ENCODE measurements around the gene TOR3A. TPM values are rescaled to one million over a fixed set of nuclear protein-coding genes. Genes with fewer than 3 reads are reported as not detected.
"Not testable (repeated sequence)": the region's sequence is repeated elsewhere in the genome, so short reads cannot be mapped to it uniquely, and the experiment has no call there.

TOR3A gene, protein sequence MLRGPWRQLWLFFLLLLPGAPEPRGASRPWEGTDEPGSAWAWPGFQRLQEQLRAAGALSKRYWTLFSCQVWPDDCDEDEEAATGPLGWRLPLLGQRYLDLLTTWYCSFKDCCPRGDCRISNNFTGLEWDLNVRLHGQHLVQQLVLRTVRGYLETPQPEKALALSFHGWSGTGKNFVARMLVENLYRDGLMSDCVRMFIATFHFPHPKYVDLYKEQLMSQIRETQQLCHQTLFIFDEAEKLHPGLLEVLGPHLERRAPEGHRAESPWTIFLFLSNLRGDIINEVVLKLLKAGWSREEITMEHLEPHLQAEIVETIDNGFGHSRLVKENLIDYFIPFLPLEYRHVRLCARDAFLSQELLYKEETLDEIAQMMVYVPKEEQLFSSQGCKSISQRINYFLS
- 10 to 100 TPM; 52.4 to 56.1 TPM for total RNA-seq

DNA sequence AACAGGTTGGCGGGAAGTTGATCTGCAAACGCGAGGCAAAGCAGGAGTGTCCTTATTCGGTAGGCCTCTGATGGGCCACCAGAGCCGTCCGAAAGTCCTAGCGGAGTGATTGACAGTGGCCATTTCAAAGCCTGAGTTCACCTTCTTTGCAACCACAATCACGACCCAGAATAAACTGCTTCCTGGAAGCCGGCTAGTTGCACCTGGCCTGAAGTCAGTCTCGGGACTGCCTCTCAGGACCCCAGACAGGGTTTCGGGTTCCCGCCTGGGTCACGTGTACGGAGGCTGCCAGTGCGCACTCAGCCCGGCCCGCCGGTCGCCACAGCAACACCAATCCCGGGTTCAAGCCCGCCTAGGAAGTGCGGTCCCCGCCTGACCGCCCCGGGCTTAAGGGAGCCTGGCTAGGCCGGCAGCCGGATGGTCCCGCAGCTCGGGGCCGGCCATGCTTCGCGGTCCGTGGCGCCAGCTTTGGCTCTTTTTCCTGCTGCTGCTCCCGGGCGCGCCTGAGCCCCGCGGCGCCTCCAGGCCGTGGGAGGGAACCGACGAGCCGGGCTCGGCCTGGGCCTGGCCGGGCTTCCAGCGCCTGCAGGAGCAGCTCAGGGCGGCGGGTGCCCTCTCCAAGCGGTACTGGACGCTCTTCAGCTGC is at the start of gene TOR3A:
Gene TOR3A, plus strand, starts transcription at position 384 of the 646 bp plus-strand sequence. Its CDS starts 59 bp downstream, at position 443.
- no peaks in the 10 kb centered on the region for H3K27me3 Mint-ChIP-seq
- peak within 1 kb of the TSS; percentile 99 for H3K4me3 Mint-ChIP-seq
- ATAC-seq: peak; percentile 88
- no peaks in the 10 kb centered on the region for H3K9me3 Mint-ChIP-seq (ENCODE audit: low read depth)
- H3K4me1 Mint-ChIP-seq: peaks cover 34% of the 10 kb centered on the region
- CTCF ChIA-PET: interaction anchor here (1.3 to 6.1 kb wide), 4 partner anchors 37 to 287 kb away, joined by 3 to 52 read pairs (median 17); partner anchors contain the start of genes AXDND1 and SOAT1
- peak within 1 kb of the TSS; percentile 96 for H3K27ac Mint-ChIP-seq
- peak; percentile 93 for DNase-seq
- H3K36me3 Mint-ChIP-seq: peaks cover 11% of the 10 kb centered on the region

DNA sequence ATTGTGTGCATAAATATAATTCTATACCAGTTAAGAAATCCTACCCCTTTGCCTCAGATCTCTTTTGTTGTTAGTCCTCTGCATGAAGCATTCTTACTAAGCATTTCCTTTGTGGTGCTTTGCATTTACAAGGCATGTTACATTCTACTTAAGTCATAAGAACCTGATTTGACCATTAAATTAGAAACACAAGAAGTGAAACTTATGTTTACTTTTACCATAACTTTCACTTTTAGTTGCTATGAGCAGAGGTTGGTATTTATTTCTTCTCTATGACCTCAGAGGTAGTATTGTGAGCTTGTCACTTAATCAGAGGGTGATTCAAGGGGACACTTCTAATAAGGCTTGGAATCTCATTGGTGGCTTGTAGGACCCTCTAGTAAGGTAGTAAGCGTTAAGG is 47.1 kb upstream of the TOR3A start:
- peak overlapping the region; percentile 66 for H3K27ac Mint-ChIP-seq
- no peaks in the 10 kb centered on the region for H3K9me3 Mint-ChIP-seq (ENCODE audit: low read depth)
- CTCF ChIA-PET: interaction anchor here (1.0 kb wide), 1 partner anchor 86 kb away, joined by 3 read pairs; no protein-coding TSS in a partner anchor
- no peak overlapping the region for H3K4me3 Mint-ChIP-seq
- H3K4me1 Mint-ChIP-seq: peaks cover 80% of the 10 kb centered on the region
- ATAC-seq: peak; percentile 77
- no peaks in the 10 kb centered on the region for H3K27me3 Mint-ChIP-seq
- peaks cover 1% of the 10 kb centered on the region for H3K36me3 Mint-ChIP-seq
- no peak for DNase-seq

GRCh38 chr1:179036844-179037465 is 44.9 kb upstream of the TOR3A start:
- Mint-ChIP-seq H3K9me3 (ENCODE audit: low read depth) (no peaks in the 10 kb centered on the region), H3K27me3 (no peaks in the 10 kb centered on the region), H3K36me3 (peaks cover 3% of the 10 kb centered on the region), H3K4me3 (peak overlapping the region; percentile 5), H3K27ac (peak overlapping the region; percentile 12), H3K4me1 (peaks cover 59% of the 10 kb centered on the region)
- peak; percentile 68 for DNase-seq
- ATAC-seq: peak; percentile 78
- CTCF ChIA-PET: interaction anchor here (1.3 kb wide), 1 partner anchor 495 kb away, joined by 3 read pairs; no protein-coding TSS in a partner anchor

DNA sequence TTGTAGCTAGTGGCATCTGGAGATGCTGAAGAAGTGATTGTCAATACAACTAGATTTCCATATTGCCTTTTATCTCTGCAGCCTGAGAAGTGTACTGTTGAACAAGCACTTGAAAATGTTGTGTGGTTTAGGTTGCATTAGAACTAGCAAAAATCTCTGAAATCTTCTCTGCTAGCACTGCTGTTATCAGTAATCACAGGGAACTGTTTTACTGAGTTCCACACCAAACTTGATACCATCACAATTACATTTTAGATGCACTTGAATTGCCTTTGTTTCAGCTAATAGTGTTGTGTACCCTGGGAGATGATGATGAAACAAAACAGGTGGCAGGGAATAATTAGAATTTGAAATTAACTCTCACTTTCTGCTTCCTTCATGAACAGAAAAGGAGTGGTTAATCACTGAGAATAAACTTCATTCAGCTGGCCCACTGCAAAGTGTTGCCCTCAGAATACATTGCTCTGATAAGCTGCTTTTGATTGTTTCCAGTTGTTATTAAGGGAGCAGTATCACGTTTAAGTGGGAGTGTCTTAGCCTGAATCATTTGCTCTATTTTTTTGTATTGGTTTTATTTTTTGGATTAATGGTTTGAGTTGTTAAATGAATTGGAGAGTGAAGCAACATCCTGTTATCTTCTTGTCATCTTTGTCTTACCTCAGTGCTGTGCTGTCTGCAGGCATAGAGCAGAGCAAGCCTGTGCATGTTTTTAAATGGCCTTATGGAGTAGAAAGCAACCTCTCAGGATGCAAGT is 43.2 kb upstream of the TOR3A start:
- no peak overlapping the region for H3K4me3 Mint-ChIP-seq
- H3K27ac Mint-ChIP-seq: peak overlapping the region; percentile 52
- H3K36me3 Mint-ChIP-seq: peaks cover 3% of the 10 kb centered on the region
- no peaks in the 10 kb centered on the region for H3K9me3 Mint-ChIP-seq (ENCODE audit: low read depth)
- CTCF ChIA-PET: no interaction called here
- no peaks in the 10 kb centered on the region for H3K27me3 Mint-ChIP-seq
- H3K4me1 Mint-ChIP-seq: peaks cover 53% of the 10 kb centered on the region
- no peak for DNase-seq
- ATAC-seq: no peak

DNA sequence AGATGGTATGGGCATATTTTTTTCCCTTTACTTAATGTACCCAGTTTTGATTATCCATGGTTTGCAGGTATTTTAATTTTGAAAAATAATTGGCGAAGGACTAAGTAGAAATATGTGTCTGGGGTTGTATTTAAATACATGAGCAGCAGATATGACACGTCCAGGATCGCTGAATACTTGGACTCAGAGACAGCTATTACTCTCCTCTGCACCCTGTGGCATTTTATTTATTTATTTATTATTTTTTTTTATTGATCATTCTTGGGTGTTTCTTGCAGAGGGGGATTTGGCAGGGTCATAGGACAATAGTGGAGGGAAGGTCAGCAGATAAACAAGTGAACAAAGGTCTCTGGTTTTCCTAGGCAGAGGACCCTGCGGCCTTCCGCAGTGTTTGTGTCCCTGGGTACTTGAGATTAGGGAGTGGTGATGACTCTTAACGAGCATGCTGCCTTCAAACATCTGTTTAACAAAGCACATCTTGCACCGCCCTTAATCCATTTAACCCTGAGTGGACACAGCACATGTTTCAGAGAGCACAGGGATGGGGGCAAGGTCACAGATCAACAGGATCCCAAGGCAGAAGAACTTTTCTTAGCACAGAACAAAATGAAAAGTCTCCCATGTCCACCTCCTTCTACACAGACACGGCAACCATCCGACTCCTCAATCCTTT is 42.2 kb upstream of the TOR3A start:
- H3K27me3 Mint-ChIP-seq; H3K4me3 Mint-ChIP-seq; H3K9me3 Mint-ChIP-seq (ENCODE audit: low read depth); CTCF ChIA-PET; H3K27ac Mint-ChIP-seq; DNase-seq; ATAC-seq; H3K36me3 Mint-ChIP-seq: not testable (repeated sequence)
- H3K4me1 Mint-ChIP-seq: peaks cover 45% of the 10 kb centered on the region

DNA sequence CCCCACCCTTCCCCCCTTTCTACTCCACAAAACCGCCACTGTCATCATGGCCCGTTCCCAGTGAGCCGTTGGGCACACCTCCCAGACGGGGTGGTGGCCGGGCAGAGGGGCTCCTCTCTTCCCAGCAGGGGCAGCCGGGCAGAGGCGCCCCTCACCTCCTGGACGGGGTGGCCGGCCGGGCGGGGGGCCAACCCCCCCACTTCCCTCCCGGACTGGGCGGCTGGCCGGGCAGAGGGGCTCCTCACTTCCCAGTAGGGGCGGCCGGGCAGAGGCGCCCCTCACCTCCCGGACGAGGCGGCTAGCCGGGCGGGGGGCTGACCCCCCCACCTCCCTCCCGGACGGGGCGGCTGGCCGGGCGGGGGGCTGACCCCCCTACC is 41.7 kb upstream of the TOR3A start:
- H3K4me3 Mint-ChIP-seq; CTCF ChIA-PET; H3K27me3 Mint-ChIP-seq; H3K9me3 Mint-ChIP-seq (ENCODE audit: low read depth); DNase-seq; H3K36me3 Mint-ChIP-seq; H3K27ac Mint-ChIP-seq; ATAC-seq: not testable (repeated sequence)
- peaks cover 39% of the 10 kb centered on the region for H3K4me1 Mint-ChIP-seq

- DNase-seq (no peak), ATAC-seq (no peak)
- Mint-ChIP-seq H3K36me3 (peaks cover 8% of the 10 kb centered on the region), H3K27me3 (no peaks in the 10 kb centered on the region), H3K27ac (no peak overlapping the region), H3K9me3 (ENCODE audit: low read depth) (no peaks in the 10 kb centered on the region), H3K4me1 (peaks cover 22% of the 10 kb centered on the region), H3K4me3 (no peak overlapping the region)
- CTCF ChIA-PET: interaction anchor here (1.4 kb wide), 1 partner anchor 39 kb away, joined by 4 read pairs; no protein-coding TSS in a partner anchor
Measured at GRCh38 chr1:179042087-179042486, 39.8 kb upstream of the TOR3A start.

DNA sequence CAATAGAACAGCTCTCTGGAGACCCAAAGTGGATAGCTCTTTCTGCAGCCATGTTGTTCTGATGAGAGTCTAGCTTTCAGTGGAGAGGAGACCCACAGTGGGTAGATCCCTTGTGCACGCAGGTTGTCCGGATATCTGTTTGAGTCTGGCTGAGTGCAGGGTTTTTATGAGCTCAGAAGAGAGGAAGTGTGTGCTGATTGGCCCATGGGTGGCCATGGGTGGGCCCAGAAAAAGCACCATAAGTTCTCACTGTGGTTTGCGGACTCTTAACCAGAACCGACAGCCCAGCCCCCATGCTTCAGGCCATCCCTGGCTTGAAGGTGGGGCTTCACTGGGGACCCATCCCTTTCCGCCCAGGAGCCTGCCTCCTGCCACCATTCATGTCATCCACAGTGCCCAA is 39.2 kb upstream of the TOR3A start:
- Mint-ChIP-seq H3K27me3 (no peaks in the 10 kb centered on the region), H3K4me3 (no peak overlapping the region), H3K4me1 (peaks cover 17% of the 10 kb centered on the region), H3K9me3 (ENCODE audit: low read depth) (no peaks in the 10 kb centered on the region), H3K36me3 (peaks cover 8% of the 10 kb centered on the region), H3K27ac (no peak overlapping the region)
- ATAC-seq (no peak), DNase-seq (no peak)
- CTCF ChIA-PET: interaction anchor here (1.4 kb wide), 1 partner anchor 40 kb away, joined by 4 read pairs; no protein-coding TSS in a partner anchor

DNA sequence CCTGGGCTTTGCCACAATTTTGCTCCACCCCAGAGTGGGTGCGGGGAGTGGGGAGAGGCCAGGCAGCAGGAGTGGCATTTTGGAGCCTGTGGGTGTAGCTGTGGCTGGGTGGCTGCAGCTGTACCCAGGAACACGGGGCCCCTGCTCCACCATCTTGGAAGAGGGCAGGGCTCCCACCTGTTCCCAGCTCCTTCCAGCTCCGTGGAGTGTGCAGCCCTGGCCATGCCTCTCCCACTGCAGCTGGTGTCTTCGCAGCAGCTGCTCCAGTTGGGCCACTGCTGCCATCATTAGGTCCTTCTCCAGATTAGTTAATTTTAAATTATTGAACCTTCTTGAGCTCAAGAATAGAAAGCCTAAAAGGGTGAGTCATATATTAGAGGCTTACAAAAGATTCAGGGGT is 38.6 kb upstream of the TOR3A start:
- CTCF ChIA-PET: interaction anchor here (0.5 to 1.1 kb wide), 3 partner anchors 11 to 206 kb away, joined by 3 to 4 read pairs (median 3); no protein-coding TSS in a partner anchor
- Mint-ChIP-seq H3K27me3 (no peaks in the 10 kb centered on the region), H3K27ac (no peak overlapping the region), H3K36me3 (peaks cover 9% of the 10 kb centered on the region), H3K4me1 (peaks cover 20% of the 10 kb centered on the region), H3K9me3 (ENCODE audit: low read depth) (no peaks in the 10 kb centered on the region), H3K4me3 (no peak overlapping the region)
- no peak for ATAC-seq
- no peak for DNase-seq

DNA sequence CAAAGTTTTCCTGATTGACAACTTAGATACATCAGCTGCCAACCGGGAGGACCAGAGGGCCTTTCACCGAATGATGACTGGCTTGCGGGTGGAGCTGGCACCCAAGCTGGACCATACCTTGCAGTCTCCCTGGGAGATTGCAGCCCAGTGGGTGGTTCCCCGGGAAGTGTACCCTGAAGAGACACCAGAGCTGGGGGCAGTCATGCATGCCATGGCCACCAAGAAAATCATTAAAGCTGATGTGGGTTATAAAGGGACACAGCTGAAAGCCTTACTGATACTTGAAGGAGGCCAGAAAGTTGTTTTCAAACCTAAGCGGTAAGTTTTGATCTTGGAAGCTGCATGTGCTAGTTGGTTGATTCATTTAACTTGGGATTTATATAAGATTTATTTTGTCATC is 38.0 kb upstream of the TOR3A start:
- DNase-seq (no peak), ATAC-seq (no peak)
- Mint-ChIP-seq H3K9me3 (ENCODE audit: low read depth) (no peaks in the 10 kb centered on the region), H3K4me3 (no peak overlapping the region), H3K36me3 (peaks cover 9% of the 10 kb centered on the region), H3K27ac (no peak overlapping the region), H3K27me3 (no peaks in the 10 kb centered on the region), H3K4me1 (peaks cover 14% of the 10 kb centered on the region)
- CTCF ChIA-PET: interaction anchor here (0.9 to 1.1 kb wide), 2 partner anchors 11 to 36 kb away, joined by 3 to 4 read pairs; no protein-coding TSS in a partner anchor

DNA sequence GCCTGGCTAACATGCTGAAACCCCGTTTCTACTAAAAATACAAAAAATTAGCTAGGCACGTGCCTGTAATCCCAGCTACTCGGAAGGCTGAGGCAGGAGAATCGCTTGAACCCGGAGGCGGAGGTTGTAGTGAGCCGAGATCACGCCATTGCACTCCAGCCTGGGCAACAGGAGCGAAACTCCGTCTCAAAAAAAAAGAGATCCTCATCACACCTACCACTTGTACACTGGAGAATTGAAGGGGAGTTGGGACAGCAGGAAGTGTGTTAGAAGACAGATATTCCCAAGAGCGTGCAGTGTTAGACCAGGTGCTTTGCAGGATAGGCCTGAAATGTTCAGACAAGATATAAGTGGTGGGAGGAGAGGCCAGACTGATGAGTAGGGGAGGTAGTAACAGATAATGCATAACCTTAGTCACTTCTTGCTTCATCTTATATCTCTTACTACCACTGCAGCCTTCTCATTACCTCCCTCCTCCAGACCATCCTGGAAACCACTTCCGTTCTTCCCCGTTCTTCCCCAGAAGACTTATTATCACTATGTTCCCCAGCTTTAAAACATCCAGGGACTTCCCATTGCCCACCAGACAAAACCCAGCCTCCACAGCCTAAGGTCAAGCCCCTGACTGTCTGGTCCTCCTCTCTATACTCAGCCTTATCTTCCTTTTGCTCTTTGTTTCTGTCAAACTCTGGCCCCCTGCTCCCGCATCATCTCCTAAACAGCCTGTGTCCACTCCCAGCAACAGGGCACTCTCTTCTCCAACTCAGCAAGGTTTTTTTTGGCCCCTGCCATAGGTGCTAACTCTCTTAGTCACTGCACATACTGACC is 34.8 kb upstream of the TOR3A start:
- peaks cover 9% of the 10 kb centered on the region for H3K4me1 Mint-ChIP-seq
- no peak overlapping the region for H3K27ac Mint-ChIP-seq
- no peaks in the 10 kb centered on the region for H3K9me3 Mint-ChIP-seq (ENCODE audit: low read depth)
- no peak overlapping the region for H3K4me3 Mint-ChIP-seq
- DNase-seq: no peak
- ATAC-seq: no peak
- H3K36me3 Mint-ChIP-seq: peaks cover 8% of the 10 kb centered on the region
- CTCF ChIA-PET: no interaction called here
- no peaks in the 10 kb centered on the region for H3K27me3 Mint-ChIP-seq

GRCh38 chr1:179047636-179047997 is 34.3 kb upstream of the TOR3A start:
- Mint-ChIP-seq H3K4me3 (no peak overlapping the region), H3K4me1 (peaks cover 9% of the 10 kb centered on the region), H3K27ac (no peak overlapping the region), H3K9me3 (ENCODE audit: low read depth) (no peaks in the 10 kb centered on the region), H3K27me3 (no peaks in the 10 kb centered on the region), H3K36me3 (peaks cover 8% of the 10 kb centered on the region)
- ATAC-seq: no peak
- DNase-seq: no peak
- CTCF ChIA-PET: interaction anchor here (0.7 kb wide), 1 partner anchor 13 kb away, joined by 4 read pairs; no protein-coding TSS in a partner anchor
